SKM-1 treated with dmso at 0.1 percent for 144 hours (cell line): ENCODE data around the gene APBA2.
A peak's percentile ranks its signal among the peaks of the same experiment; 100 is the strongest.

ENCODE experiments used
- DNase-seq: peaks from one replicate; lab custom pipeline; 2025; ENCODE audit not compliant: unreplicated experiment; lab: John Stamatoyannopoulos, UW

Gene APBA2

DNA sequence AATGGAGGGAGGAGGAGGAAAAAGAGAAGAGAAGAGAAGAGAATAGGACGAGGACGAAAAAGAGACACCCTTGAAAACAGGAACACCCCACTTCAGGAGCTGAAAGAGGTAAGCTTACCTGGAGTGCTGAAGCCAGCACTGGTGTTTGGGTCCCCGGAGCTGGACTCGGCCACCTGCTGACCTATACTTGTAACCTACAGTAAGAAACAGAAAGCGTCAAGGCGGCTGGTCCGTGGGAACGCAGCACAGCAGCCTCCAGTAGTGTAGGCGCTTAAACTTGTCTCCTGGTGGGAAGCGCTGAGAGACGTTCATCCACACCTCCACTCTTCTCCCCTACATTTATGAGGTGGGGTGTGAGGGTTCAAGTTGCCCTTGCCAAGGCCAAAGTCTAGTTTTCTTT, 242.9 kb downstream of the APBA2 start:
- DNase-seq = no peak

DNA sequence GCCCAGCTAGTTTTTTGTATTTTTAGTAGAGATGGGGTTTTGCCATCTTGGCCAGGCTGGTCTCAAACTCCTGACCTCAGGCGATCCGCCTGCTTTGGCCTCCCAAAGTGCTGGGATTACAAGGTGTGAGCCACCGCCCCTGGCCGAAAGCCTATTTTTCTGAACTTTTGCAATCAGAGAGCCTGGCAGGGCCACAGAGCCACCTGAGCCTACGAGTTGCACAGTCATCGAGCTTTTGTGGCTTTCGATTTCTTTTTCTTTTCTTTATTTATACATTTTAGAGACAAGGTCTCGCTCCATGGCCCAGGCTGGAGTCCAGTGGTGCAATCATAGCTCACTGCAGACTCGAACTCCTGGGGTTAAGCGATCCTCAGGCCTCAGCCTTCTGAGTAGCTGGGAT, 243.4 kb downstream of the APBA2 start:
- no peak for DNase-seq

DNA sequence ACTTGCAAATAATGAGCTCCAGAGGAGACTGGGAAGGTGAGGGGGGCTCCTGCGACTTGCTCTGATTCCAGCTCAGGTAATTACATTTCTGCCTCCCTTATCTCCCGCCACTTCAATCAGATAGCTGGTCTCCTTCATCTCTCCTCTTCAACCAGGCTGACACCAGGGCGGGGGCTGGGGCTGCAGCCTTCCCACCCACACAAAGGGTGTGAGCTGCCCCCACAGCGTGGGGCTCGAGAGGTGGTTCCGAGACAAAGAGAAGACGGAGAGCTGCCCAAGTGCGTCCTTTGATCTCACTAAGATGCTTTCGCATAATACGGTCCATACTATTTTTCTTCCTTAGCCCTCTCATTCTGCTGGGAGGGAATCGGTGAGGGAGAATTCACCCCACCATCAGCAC, 244.2 kb downstream of the APBA2 start:
- no peak for DNase-seq

DNA sequence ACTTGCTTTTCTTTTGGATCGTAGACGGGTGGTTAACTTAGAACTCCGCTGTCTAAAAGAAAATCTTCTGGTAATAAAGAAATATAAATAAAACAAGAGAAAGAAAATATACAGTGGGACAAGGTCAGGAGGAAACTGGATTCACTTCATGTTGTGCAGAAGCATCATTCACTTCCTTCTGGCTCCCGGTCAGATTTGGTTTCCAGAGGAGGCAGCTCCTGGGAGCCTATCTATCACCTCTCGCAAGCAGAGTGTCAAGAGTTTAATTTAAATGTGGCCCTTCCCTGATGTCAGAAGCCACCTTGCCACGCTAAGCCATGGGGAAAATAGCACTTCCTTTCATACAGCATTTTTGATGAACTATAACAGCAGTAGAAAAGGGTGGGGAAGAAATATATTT, 244.7 kb downstream of the APBA2 start:
- no peak for DNase-seq

DNA sequence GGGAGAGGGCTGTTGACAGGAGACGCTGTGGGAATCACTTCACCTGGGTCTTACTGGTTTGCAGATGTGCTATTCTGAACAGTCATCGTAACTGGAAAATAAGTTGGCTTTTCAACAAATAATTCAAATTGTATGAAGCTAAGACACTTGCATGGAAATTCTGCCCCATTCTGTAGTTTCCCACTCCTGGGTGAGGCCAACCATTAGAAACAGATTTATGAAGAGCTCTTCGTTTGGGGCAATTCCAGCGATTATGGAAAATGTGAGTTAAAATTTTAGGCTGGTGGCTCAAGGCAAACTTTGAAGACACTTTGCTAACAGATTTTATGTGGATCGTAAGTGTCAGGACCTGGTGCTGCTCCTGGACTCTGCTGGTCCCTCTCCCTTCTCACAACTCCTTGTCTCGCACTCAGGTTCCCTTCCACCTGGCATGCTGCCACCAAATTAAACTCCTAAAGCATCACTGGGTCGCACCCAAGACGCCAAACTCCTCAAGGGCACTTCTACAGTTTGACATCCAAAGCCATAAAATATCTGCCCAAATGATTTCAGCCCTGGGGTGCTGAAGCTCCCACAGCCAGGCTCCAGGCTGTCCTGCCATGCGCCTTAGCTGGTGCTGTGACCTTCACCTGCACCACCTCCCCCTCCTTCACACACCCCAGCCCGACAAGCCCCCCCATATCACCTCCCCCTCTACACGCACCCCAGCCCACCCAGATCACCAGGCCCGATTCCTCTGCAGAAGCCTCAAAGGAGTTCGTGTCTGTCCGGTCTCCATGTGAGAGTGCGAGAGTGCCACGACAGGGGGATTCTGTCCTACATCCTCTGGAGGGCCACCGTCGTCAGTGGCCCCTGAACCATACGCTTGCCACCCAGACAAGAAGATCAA, 245.4 kb downstream of the APBA2 start:
- no peak for DNase-seq

DNA sequence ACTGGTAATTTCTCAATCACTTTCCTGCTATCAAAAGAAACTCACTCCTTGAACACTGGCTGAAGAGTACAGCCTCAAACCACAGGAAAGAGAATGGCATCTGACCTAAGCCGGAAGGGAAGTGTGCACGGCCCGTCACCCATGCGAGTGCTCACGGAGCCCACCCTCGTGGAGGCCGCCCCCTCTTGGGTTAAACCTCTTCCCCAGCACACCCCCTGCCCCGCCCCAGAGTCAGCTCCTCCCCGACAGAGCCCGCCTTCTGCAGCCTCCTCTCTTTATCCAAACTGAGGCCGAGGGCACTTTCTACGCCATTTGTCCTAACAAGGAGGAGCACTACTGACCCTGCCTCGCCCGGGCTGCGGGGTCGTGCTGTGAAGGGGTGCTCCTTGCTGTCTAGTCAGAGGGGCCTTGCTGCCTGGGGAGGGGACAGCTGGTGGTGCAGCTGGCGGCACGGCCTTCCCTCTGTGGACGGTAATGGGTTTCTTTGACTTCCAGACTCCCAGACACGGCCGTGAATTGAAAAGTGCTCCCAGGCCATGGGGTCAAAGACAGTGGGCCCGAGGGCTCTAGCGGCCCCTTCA, 246.2 kb downstream of the APBA2 start:
- no peak for DNase-seq

DNA sequence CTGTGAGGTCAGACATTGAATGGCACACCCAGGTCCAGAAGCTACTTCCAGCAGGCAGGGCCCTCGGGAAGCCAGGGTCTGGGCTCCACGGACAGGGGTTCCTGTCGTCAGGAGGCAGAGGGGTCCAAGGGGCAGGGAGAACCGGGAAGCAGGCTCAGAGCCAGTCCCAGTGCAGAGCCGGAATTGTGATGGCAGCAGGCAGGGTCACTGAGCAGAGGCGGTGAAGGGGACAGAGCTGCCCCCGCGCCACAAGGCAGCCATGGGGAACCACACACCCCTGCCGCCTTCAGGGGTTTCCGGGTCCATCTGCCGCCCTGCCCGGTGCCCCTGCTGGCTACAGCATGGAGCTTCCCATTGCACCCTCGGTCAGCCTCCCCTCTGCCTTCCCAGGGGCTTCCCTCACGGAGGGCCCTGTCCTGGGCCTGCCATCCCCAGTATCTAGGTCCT, 247.0 kb downstream of the APBA2 start:
- no peak for DNase-seq

DNA sequence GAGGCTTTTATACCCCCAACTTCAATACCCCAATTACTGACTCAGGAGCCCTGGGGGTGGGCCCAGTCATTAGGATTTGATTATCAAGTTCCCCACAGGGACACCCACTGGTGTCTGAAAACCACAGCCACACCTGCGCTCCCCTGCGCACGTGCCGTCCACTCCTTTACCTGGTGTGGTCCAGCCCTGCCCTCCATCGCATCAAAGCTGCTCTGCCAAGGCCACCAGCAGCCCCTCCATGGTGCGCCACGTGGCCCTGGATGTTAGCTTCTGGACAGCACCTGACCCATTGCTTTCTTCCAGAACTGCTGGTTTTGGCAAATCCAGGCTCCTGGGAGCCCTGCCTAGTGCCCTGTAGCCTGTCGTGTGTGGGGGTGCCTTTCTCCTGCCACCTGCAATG, 247.5 kb downstream of the APBA2 start:
- DNase-seq = no peak

DNA sequence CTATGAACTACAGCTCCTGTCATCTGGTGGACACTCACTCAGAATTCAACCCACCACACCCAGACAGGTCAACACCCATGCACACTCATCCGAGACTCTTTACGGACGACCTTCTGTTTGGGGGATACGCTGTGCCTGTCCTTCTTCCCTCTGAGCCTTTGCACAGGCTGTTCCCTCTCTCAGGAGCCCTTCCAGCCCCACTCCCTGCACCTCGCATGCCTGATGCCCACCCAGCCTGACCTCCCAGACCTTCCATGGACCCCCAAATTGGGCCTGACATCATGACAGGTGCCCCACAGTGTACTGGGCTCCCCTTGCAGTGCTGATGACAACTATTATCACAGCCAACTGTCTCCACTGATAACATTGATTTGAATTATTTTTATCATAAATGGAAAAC, 248.0 kb downstream of the APBA2 start:
- no peak for DNase-seq

DNA sequence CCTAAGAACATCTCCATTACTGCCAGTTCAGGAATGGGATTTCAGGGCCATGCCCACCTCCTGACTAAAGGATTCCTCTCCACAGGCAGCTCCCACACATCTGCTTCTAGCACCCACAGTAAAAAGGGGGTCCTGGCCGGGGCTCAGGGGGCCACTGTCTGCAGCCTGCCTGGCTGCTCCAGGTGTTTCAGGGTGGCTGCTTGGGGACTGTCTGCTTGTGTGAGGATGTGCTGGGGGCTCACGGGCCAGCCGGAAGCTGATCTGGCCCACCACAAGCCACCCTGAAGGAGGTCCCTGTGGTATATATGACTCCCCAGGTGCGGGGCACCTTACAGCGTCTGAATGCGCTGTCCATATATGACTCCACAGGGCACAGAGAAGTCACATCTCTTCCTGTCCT, 248.5 kb downstream of the APBA2 start:
- DNase-seq = no peak

DNA sequence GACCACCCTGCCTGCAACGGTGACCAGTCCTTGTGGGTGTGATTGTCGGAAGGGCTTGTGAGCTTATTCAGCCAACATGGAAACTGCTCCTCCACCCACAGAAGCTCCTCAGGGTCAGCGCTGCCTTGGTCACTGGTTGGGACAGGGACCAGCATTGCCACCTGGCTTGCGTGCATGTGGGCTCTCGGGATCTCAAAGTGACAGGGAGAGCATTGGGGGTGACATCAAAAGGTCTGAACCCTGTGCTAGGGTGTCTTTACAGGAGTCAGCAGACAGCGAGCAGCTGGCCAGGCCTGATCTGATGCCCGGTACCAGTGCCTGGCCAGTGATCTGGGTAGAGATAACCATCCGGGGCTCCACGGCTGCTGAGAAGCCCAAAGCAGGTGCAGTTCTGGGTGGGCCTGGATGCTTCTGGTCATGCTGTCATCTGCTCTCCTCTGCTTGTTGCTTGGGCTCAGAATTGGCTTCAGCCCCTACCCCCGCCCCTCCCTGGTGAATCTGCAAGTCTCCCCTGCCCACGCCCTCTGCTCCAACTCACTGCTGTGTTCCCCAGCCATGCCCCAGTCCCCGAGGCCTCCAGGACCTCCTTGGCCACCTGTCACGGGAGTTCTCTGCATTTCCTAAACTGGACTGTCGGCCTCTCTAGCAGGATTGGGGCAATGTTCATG, 249.0 kb downstream of the APBA2 start:
- no peak for DNase-seq

DNA sequence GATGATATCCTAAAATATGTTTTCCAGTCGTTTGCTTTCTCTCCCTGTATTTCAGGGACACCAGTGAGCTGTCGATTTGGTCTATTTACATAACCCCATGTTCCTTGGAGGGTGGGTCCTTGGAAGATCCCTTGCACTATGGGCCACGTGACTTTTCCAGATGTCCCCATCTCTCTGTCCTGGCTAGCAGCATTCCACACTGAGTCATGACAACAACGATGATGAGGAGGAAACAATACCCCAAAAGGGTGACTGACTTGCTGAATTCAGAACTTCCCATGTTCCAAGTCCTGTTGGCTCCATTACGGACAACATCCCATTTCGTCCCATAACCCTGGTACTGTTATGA, 249.5 kb downstream of the APBA2 start:
- no peak for DNase-seq

DNA sequence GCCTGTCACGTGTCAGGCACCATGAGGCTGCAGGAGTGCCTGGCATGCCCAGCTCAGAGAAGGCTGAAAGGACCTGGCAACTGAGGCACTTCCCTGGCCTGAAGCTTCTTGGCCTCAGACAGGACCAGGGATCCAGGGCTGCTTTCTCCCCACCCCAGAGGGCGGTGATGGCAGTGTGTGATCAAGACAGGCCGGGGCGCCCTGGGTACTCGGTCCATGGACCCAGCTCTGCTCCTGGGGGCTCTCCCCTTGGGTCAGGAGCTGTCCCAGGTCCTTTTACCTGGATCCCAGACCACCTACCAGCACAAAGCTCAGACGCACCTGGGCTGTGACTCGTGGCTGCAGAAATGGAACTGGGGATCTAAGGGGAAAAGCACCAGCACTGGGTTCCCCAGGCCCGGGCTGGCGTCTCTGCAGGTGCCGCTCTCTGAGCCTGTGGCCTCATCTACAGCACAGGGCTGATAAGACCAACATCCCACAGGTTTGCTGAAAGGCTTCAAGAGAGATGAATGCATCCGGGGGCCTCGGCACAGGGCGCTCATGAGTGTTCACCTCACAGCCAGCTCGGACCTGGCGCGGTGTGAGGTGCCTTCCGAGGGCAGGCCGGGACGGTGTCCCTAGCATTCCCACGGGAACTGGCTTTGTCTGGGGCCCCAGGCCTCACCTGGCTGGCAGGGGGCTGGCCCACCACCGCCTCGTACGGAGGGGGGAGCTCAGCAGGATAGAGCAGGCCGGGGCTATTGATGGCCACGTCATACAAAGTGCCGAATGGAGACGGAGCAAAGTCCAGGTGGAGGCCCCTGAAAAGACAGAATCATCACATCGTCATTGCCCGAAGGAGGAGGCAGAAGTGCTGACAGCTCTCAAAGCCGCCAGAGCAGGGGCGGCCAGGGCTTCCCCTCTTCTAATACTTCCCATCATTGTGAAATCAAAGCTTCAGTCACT, 250.2 kb downstream of the APBA2 start:
- no peak for DNase-seq

DNA sequence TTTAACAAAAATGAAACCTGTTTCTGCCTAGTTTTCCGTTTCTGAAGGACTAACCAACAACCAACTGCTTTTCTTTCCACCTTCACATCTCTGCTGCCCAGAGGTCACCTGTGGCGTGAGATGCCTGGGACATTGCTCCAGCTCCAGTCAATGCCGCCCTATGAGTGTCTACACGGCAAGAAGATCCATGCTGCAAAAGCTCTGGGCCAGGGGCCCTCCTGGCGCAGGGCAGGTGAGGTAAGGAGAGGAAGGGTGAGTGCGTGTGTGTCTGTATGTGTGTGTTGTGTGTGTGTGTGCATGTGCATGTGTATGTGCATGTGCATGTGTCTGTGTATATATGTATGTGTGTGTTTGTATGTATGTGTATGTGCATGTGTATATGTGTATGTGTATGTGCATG, 252.5 kb downstream of the APBA2 start:
- no peak for DNase-seq

DNA sequence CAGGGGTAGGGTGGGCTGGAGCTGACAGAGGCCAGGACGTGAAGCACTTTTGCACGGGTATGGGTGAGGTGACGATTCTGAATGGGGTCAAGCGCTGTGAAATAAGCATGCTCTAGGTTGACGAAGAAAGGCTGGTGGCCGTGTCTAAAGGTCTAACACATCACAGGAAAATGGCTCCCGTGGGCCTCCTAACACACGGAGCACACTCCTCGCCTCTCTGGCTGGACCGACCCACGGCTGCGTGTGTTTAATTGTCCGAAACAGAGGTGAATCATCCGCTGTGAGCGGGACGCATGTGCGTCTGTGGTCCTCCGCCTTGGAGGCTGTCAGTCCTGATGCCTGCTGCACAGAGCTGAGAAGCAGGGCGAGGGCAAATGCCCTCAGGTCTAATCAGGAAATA, 253.3 kb downstream of the APBA2 start:
- DNase-seq = no peak

DNA sequence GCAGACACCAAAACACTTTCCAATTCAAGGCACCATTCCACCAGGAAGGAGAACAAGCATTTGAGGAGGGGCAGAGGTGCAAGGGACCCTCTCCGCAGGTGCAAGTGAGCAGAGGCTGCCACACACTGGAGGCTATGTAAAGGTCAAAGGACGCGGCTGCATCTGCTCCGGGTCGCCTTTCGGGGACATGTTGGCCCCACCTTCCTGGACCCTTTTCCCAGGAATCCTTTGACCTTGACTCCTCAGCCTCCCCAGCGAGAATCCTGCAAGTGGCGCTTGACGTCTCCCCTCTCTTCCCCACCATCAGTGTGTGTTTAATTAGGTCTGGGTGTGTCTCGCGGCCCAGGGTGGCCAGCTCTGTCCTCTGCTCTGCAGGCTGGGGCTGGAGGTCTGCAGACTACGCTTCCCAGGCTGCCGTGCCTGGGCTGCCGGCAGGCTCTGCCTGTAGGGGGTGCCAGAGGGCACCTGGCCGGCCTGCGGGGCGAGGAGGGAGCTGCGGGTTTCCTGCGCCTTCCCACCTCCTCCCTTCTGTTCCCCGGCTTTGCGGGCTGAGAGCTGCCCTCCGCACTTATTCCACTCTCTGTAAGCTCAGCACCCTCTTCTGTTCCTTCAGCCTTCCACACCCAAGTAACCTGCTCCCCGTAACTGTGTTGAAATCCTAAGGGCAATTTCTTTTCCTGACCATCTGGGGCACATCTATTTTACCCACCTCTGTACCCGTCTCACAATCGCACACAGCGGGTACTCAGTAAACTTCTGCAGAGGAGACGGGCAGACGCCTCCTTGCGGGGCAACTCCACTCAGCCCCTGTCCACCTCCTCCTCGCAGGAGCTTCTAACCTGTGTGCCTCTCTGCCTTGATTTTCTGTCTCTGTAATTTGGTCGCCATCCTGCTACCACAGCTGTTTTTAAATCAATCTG, 254.0 kb downstream of the APBA2 start:
- peak; percentile 37 for DNase-seq

DNA sequence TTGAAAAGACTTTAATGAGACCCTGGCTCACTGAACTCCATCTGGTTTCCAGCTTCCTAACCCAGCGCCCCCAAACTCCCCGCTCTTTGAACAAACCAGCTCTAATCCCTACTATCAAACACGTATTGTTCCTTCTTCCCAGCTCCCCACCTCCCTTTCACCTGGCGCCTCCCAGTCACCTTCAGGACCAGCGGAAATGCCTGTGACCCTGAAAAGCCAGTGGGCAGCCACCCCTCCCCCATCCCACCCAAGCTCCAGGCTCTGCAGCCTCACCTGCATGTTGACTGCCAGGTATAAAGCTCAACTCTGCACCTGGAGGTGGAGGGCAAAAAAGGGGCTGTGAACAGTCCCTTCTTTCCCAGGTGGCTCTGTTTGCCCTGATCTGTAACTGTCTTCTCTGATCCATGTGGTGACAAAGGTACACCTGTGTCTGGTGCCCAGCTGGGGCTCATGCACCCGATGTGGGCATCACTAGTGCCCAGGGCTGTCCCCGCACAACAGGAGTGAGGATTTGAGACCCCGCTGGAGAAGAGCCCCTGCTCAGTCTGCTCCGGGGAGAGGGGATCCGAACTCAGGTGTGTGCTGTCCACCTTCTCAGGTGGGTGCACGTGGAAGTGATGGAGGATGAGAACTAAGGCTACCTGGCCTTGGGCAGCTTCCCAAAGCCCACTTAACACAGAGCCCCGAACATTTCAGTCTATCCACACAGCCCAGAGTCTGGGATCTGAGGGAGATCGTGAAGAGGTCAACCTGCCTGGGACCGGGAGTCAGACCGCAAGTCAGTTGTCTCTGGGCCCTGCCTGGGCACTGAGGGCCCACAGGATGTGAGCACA, 254.9 kb downstream of the APBA2 start:
- no peak for DNase-seq

DNA sequence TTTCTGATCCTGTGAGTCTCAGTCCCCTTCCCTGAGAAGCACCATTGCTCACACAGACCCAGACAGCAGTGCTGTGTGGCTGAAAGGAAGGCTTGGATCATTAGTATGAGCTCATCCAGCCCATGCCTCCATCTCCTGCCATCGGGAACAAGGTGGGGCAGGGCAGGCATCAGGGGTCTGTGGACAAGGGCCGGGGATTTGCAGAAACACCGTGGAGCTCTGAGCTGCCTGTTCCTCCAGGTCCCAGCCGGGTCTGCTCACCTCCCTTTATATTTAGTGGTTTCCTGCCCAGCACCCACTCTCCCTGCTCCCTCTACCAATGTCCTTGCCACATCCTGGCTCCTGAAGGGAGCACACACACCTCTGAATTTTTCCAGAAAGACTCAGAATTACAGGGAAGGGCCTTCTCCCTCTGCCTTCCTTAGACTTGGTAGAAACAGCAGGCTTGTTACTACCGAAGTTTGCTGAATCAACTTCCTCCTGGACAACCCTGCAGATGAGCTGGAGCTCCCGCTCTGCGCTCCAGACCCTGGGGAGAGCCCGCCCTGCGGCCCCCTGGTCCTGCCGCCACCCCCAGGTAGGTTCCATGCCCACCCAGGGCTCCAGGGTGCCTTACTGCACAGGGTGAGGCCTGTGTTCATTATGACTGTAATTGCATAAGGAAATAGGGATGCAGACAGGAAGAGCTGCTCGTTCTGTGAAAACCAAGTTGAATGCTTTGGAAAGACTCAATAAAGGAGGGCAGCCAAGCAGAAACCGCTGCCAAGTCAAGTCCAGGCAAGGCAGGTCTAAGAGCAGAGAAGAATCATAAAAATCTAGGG, 255.7 kb downstream of the APBA2 start:
- DNase-seq = no peak
